Liver (tissue), 9 donors: ENCODE measurements around the gene PRDX1. TPM values are rescaled to one million over a fixed set of nuclear protein-coding genes. Genes with fewer than 3 reads are reported as not detected.

Source experiments
- DNase-seq: peaks from one replicate; pipeline ENCODE4 v3.0.0-alpha.2; 2017; ENCODE audit warnings: low spot score
- H3K27ac ChIP-seq, 2 donors: one replicate each; pipeline ENCODE4 v1.7.0; 2013; ENCODE audit warnings: inconsistent platforms in 2 of 2, low read length in 2 of 2, control low read depth in 1 of 2, low read depth in 1 of 2, mild to moderate bottlenecking in 1 of 2
- H3K27me3 ChIP-seq, 4 donors: one replicate each; pipeline versions ENCODE4 v1.6.1 to v1.7.0; 2013; ENCODE audit warnings: low read length in 3 of 4, inconsistent platforms in 1 of 4, mild to moderate bottlenecking in 1 of 4, moderate library complexity in 1 of 4; ENCODE audit not compliant: control insufficient read depth in 4 of 4, insufficient read depth in 4 of 4
- H3K36me3 ChIP-seq, 4 donors: one replicate each; pipeline versions ENCODE4 v1.6.1 to v1.7.0; 2013; ENCODE audit warnings: low read length in 3 of 4, mild to moderate bottlenecking in 3 of 4, low read depth in 1 of 4, moderate library complexity in 1 of 4; ENCODE audit not compliant: control insufficient read depth in 4 of 4, insufficient read depth in 3 of 4
- H3K4me1 ChIP-seq, 4 donors: one replicate each; pipeline versions ENCODE4 v1.6.1 to v1.7.0; 2013; ENCODE audit warnings: low read length in 3 of 4, mild to moderate bottlenecking in 3 of 4, moderate library complexity in 1 of 4; ENCODE audit not compliant: control insufficient read depth in 4 of 4, insufficient read depth in 4 of 4
- H3K4me3 ChIP-seq, 3 donors: one replicate each; pipeline versions ENCODE4 v1.6.1 to v1.7.0; 2013; ENCODE audit warnings: low read length in 3 of 3, control low read depth in 1 of 3, low read depth in 1 of 3, mild to moderate bottlenecking in 1 of 3
- H3K9ac ChIP-seq, 2 donors: one replicate each; pipeline ENCODE4 v1.7.0; 2013; ENCODE audit warnings: low read length in 2 of 2, mild to moderate bottlenecking in 2 of 2, moderate library complexity in 2 of 2, control low read depth in 1 of 2, low read depth in 1 of 2
- H3K9me3 ChIP-seq, 4 donors: one replicate each; pipeline versions ENCODE4 v1.6.1 to v1.7.0; 2013; ENCODE audit warnings: low read length in 3 of 4; ENCODE audit not compliant: control insufficient read depth in 4 of 4
- EGR1 ChIP-seq, 2 donors: IDR thresholded peaks; 2 replicates each; pipeline ENCODE4 v1.6.1; 2016 to 2018; ENCODE audit warnings: antibody characterized with exemption in 2 of 2, low read depth in 2 of 2
- FOXA1 ChIP-seq: IDR thresholded peaks from 2 replicates; pipeline ENCODE4 v1.6.1; 2016; ENCODE audit warnings: antibody characterized with exemption
- FOXA2 ChIP-seq: IDR thresholded peaks from 2 replicates; pipeline ENCODE4 v1.6.1; 2016; ENCODE audit warnings: antibody characterized with exemption
- GABPA ChIP-seq, 2 donors: IDR thresholded peaks in 1 of 2; conservative IDR thresholded peaks in 1 of 2; 2 replicates each; pipeline ENCODE4 v1.6.1; 2016; ENCODE audit warnings: antibody characterized with exemption in 2 of 2, mild to moderate bottlenecking in 1 of 2, moderate library complexity in 1 of 2
- HNF4A ChIP-seq, 2 donors: conservative IDR thresholded peaks; 2 replicates each; pipeline ENCODE4 v1.6.1; 2016; ENCODE audit warnings: antibody characterized with exemption in 2 of 2, mild to moderate bottlenecking in 2 of 2
- HNF4G ChIP-seq: IDR thresholded peaks from 2 replicates; pipeline ENCODE4 v1.6.1; 2016; ENCODE audit warnings: antibody characterized with exemption
- JUND ChIP-seq, 2 donors: IDR thresholded peaks; 2 replicates each; pipeline ENCODE4 v1.6.1; 2016; ENCODE audit warnings: antibody characterized with exemption in 2 of 2
- NR2F2 ChIP-seq: IDR thresholded peaks from 2 replicates; pipeline ENCODE4 v1.6.1; 2016; ENCODE audit warnings: antibody characterized with exemption
- RAD21 ChIP-seq, 2 donors: IDR thresholded peaks; 2 replicates each; pipeline ENCODE4 v1.6.1; 2016; ENCODE audit warnings: antibody characterized with exemption in 2 of 2, mild to moderate bottlenecking in 2 of 2
- RXRA ChIP-seq, 2 donors: IDR thresholded peaks; 2 replicates each; pipeline ENCODE4 v1.6.1; 2017 to 2018; ENCODE audit warnings: antibody characterized with exemption in 2 of 2, mild to moderate bottlenecking in 1 of 2
- SP1 ChIP-seq: IDR thresholded peaks from 2 replicates; pipeline ENCODE4 v1.6.1; 2018; ENCODE audit warnings: antibody characterized with exemption, mild to moderate bottlenecking
- WGBS: extraction: QIAGEN DNeasy Blood & Tissue Kit; methylation state at CpG from one replicate; pipeline ENCODE4 v1.1.7; 2013; 5-methylcytosine and 5-hydroxymethylcytosine counted together
- polyA plus RNA-seq, 2 donors: library from polyadenylated mRNA; stranded (reverse) in 1 of 2; unstranded in 1 of 2; fragments of 200-250 nt in 1 of 2; fragments of >200 nt in 1 of 2; fragmentation: Nextera tagmentation in 1 of 2; extraction: Ambion mirVana in 1 of 2; gene quantifications; one replicate each; pipeline versions ENCODE4 v1.2.1 to v1.2.3, GENCODE V29; 2013 to 2015
- total RNA-seq, 2 donors: library from RNA; depleted of rRNA; stranded (reverse); fragments of >200 nt; gene quantifications; one replicate each; pipeline ENCODE4 v1.2.3, GENCODE V29; 2014
- TF ChIP-seq, protein P1 (sequence below): IDR thresholded peaks from 2 replicates; pipeline ENCODE4 v1.6.1; 2016; ENCODE audit warnings: antibody characterized with exemption
- TF ChIP-seq, protein P2 (sequence below): IDR thresholded peaks from 2 replicates; pipeline ENCODE4 v1.6.1; 2016; ENCODE audit warnings: antibody characterized with exemption, mild to moderate bottlenecking
- TF ChIP-seq, protein P3 (sequence below): IDR thresholded peaks from 2 replicates; pipeline ENCODE4 v1.6.1; 2016; ENCODE audit warnings: antibody characterized with exemption
- TF ChIP-seq, protein P4 (sequence below): fragments of 150-350 bp; IDR thresholded peaks from 2 replicates; pipeline ENCODE4 v1.5.1; 2017; ENCODE audit warnings: improper control_type of control experiment, low read depth, low read length; ENCODE audit not compliant: missing input control
- TF ChIP-seq, protein P5 (sequence below): IDR thresholded peaks from 2 replicates; pipeline ENCODE4 v1.6.1; 2016; ENCODE audit warnings: antibody characterized with exemption
- donor health status: healthy.
- donor health status: healthy.
- donor health status: healthy.
- donor health status: healthy.
- donor health status: healthy.

Gene PRDX1
- total and polyA plus RNA-seq, 4 donors, result 270 to 623 (median 397) TPM

DNA sequence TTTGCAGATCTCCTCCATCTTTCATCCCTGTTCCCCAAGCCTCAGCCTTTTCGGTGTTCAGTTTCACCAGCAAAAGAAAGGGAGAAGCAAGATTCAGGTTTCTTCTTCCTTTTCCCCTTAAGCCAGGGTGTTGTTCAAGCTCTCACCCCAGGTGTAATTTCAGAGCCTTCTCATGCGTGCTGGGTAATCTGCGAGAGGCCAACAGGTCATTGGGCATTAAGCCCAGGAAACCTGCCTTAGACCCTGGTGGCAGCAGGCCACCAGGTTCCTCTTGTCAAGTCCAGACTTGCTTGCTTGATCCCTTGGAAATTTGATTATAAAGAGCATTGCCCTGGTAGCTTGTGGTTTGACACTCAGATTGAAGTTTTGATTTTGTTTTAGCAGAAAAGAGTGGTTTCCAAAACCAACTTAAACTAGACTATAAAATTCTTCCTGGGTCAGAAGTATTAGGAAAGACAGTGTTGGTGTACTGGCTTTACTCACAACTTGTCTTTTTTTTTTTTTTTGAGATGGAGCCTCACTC lies 35.8 kb upstream of the PRDX1 start:
- H3K9ac ChIP-seq, result peak overlapping the region in 1 of 2 donors; percentile 61
- WGBS, result 29% methylated on average over 3 of the region's 3 CpGs
- no peak overlapping the region for H3K4me3 ChIP-seq
- peak; percentile 65 to 71 for TF ChIP-seq RXRA (IDR thresholded peaks at IDR 0.05)
- TF ChIP-seq, protein P1, sequence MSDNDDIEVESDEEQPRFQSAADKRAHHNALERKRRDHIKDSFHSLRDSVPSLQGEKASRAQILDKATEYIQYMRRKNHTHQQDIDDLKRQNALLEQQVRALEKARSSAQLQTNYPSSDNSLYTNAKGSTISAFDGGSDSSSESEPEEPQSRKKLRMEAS, result peak; percentile 35
- peak; percentile 74 to 77 for TF ChIP-seq HNF4A (conservative IDR thresholded peaks at IDR 0.05)
- TF ChIP-seq, protein P2, sequence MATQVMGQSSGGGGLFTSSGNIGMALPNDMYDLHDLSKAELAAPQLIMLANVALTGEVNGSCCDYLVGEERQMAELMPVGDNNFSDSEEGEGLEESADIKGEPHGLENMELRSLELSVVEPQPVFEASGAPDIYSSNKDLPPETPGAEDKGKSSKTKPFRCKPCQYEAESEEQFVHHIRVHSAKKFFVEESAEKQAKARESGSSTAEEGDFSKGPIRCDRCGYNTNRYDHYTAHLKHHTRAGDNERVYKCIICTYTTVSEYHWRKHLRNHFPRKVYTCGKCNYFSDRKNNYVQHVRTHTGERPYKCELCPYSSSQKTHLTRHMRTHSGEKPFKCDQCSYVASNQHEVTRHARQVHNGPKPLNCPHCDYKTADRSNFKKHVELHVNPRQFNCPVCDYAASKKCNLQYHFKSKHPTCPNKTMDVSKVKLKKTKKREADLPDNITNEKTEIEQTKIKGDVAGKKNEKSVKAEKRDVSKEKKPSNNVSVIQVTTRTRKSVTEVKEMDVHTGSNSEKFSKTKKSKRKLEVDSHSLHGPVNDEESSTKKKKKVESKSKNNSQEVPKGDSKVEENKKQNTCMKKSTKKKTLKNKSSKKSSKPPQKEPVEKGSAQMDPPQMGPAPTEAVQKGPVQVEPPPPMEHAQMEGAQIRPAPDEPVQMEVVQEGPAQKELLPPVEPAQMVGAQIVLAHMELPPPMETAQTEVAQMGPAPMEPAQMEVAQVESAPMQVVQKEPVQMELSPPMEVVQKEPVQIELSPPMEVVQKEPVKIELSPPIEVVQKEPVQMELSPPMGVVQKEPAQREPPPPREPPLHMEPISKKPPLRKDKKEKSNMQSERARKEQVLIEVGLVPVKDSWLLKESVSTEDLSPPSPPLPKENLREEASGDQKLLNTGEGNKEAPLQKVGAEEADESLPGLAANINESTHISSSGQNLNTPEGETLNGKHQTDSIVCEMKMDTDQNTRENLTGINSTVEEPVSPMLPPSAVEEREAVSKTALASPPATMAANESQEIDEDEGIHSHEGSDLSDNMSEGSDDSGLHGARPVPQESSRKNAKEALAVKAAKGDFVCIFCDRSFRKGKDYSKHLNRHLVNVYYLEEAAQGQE, result peak; percentile 30
- TF ChIP-seq, protein P3, sequence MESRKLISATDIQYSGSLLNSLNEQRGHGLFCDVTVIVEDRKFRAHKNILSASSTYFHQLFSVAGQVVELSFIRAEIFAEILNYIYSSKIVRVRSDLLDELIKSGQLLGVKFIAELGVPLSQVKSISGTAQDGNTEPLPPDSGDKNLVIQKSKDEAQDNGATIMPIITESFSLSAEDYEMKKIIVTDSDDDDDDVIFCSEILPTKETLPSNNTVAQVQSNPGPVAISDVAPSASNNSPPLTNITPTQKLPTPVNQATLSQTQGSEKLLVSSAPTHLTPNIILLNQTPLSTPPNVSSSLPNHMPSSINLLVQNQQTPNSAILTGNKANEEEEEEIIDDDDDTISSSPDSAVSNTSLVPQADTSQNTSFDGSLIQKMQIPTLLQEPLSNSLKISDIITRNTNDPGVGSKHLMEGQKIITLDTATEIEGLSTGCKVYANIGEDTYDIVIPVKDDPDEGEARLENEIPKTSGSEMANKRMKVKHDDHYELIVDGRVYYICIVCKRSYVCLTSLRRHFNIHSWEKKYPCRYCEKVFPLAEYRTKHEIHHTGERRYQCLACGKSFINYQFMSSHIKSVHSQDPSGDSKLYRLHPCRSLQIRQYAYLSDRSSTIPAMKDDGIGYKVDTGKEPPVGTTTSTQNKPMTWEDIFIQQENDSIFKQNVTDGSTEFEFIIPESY, result peak; percentile 25
- TF ChIP-seq FOXA1, result no peak
- TF ChIP-seq, protein P4, sequence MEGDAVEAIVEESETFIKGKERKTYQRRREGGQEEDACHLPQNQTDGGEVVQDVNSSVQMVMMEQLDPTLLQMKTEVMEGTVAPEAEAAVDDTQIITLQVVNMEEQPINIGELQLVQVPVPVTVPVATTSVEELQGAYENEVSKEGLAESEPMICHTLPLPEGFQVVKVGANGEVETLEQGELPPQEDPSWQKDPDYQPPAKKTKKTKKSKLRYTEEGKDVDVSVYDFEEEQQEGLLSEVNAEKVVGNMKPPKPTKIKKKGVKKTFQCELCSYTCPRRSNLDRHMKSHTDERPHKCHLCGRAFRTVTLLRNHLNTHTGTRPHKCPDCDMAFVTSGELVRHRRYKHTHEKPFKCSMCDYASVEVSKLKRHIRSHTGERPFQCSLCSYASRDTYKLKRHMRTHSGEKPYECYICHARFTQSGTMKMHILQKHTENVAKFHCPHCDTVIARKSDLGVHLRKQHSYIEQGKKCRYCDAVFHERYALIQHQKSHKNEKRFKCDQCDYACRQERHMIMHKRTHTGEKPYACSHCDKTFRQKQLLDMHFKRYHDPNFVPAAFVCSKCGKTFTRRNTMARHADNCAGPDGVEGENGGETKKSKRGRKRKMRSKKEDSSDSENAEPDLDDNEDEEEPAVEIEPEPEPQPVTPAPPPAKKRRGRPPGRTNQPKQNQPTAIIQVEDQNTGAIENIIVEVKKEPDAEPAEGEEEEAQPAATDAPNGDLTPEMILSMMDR, result peak; percentile 17
- peak; percentile 12 to 29 for TF ChIP-seq JUND (IDR thresholded peaks at IDR 0.05)
- no peak for TF ChIP-seq GABPA (IDR thresholded peaks at IDR 0.05 in 1 of 2, conservative IDR thresholded peaks at IDR 0.05 in 1 of 2)
- peak; percentile 83 for TF ChIP-seq NR2F2
- TF ChIP-seq RAD21 (IDR thresholded peaks at IDR 0.05), result peak; percentile 29 to 53
- no peak for TF ChIP-seq EGR1 (IDR thresholded peaks at IDR 0.05; ENCODE audit: low read depth in 2 of 2)
- TF ChIP-seq SP1, result no peak
- peak overlapping the region; percentile 28 to 36 for H3K27ac ChIP-seq
- no peak for DNase-seq
- no peaks in the 10 kb centered on the region for H3K9me3 ChIP-seq
- H3K27me3 ChIP-seq, result no peaks in the 10 kb centered on the region
- peaks cover 0 to 30% (median 15%) of the 10 kb centered on the region in 4 donors for H3K4me1 ChIP-seq
- H3K36me3 ChIP-seq, result peaks cover 2 to 15% (median 10%) of the 10 kb centered on the region in 4 donors

DNA sequence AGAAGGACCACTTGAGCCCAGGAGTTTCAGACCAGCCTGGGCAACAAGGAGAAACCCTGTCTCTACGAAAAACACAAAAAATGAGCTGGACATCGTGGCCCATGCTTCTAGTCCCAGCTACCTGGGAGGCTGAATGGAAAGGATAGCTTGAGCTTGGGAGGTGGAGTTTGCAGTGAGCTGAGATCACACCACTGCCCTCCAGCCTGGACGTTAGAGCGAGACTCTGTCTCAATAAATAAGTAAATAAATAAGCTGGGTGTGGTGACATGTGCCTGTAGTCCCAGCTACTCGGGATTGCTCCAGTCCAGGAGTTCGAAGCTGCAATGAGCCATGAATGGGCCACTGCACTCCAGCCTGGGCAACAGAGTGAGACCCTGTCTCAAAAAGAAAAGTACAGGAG lies 32.5 kb upstream of the PRDX1 start:
- peaks cover 0 to 7% (median 3%) of the 10 kb centered on the region in 4 donors for H3K36me3 ChIP-seq
- DNase-seq, result no peak
- H3K4me1 ChIP-seq, result peaks cover 0 to 46% (median 27%) of the 10 kb centered on the region in 4 donors
- no peak overlapping the region for H3K9ac ChIP-seq
- no peak overlapping the region for H3K4me3 ChIP-seq
- H3K27ac ChIP-seq, result peak overlapping the region in 1 of 2 donors; percentile 47
- no peaks in the 10 kb centered on the region for H3K27me3 ChIP-seq
- 41% methylated on average over 6 of the region's 6 CpGs for WGBS
- H3K9me3 ChIP-seq, result no peaks in the 10 kb centered on the region
- TF ChIP-seq RAD21 (IDR thresholded peaks at IDR 0.05) (peak in 1 of 2 donors; percentile 25), EGR1 (IDR thresholded peaks at IDR 0.05; ENCODE audit: low read depth in 2 of 2) (no peak), HNF4A (conservative IDR thresholded peaks at IDR 0.05) (peak; percentile 63 to 69), FOXA1 (peak; percentile 22), HNF4G (peak; percentile 22), RXRA (IDR thresholded peaks at IDR 0.05) (peak; percentile 52 to 57), JUND (IDR thresholded peaks at IDR 0.05) (peak in 1 of 2 donors; percentile 28), FOXA2 (peak; percentile 31)
- TF ChIP-seq, protein P2, result peak; percentile 23
- TF ChIP-seq, protein P5, sequence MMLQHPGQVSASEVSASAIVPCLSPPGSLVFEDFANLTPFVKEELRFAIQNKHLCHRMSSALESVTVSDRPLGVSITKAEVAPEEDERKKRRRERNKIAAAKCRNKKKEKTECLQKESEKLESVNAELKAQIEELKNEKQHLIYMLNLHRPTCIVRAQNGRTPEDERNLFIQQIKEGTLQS, result no peak
- TF ChIP-seq, protein P1, result peak; percentile 42
- TF ChIP-seq, protein P4, result no peak
